Measurements from ENCODE around the gene FARP1. TPM values are rescaled to one million over a fixed set of nuclear protein-coding genes. Genes with fewer than 3 reads are reported as not detected.

FARP1 gene
- total and polyA plus RNA-seq, 2 of the 13 experiments (the other 11 are each of a cell fraction or from before 2014, with no cell fraction given), result 70.6 to 126 TPM

DNA sequence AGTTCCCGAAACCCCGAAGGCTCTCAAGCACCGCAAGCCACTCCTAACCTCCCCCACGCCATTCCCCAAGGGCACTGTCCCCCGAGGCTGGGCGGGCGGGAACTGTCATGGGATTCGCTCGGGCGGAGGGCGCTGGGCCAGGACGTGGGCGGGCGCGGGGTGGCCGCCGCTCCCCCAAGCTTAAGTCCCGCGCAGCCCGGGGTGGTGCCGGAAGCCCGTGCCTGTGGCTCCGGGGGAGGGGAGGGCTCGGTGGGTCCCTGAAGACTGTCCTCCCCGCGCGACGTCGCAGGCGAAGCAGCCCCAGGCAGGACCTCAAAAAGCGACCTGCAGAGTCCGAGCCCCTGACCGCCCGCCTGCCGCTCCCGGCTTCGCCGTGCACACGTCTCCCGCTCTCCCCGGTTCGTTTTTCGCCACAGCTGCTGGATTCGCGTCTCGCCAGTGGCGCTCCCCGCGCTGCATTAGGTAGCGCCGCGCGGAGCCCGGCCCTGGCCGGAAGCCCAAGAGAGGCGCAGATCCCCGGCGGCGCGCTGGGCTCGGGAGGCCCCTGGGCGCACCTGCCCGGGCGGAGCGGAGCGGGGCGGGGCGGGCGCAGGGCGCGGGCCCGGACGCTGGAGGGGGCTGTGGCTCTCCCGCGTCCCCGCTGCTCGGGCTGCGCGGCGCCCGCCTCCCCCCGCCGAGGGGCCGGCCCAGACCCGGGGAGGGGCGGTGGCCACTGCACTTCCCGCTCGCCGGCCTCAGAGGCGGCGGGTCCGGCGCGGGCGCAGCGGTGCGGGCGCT, at the start of gene FARP1 (continued):
- TF ChIP-seq, protein P1, sequence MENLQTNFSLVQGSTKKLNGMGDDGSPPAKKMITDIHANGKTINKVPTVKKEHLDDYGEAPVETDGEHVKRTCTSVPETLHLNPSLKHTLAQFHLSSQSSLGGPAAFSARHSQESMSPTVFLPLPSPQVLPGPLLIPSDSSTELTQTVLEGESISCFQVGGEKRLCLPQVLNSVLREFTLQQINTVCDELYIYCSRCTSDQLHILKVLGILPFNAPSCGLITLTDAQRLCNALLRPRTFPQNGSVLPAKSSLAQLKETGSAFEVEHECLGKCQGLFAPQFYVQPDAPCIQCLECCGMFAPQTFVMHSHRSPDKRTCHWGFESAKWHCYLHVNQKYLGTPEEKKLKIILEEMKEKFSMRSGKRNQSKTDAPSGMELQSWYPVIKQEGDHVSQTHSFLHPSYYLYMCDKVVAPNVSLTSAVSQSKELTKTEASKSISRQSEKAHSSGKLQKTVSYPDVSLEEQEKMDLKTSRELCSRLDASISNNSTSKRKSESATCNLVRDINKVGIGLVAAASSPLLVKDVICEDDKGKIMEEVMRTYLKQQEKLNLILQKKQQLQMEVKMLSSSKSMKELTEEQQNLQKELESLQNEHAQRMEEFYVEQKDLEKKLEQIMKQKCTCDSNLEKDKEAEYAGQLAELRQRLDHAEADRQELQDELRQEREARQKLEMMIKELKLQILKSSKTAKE (CRISPR knock-in tag; IDR thresholded peaks at IDR 0.05; ENCODE audit: borderline replicate concordance), result peak; percentile 53; the same call in 1 of the 2 replicates
- TF ChIP-seq NFKB2 (CRISPR knock-in tag; IDR thresholded peaks at IDR 0.05; ENCODE audit: borderline replicate concordance) (no peak; the same call in 1 of the 2 replicates), ZNF317 (CRISPR knock-in tag; IDR thresholded peaks at IDR 0.05) (no peak), SP140L (CRISPR knock-in tag; IDR thresholded peaks at IDR 0.05; ENCODE audit: borderline replicate concordance) (no peak), ZNF350 (CRISPR knock-in tag; IDR thresholded peaks at IDR 0.05; ENCODE audit: borderline replicate concordance, low read depth) (peak; percentile 81), ZNF263 (CRISPR knock-in tag; IDR thresholded peaks at IDR 0.05) (peak; percentile 56), ZNF549 (CRISPR knock-in tag; IDR thresholded peaks at IDR 0.05) (no peak), ZKSCAN5 (CRISPR knock-in tag; IDR thresholded peaks at IDR 0.05) (no peak; the same call in 1 of the 2 replicates), MBNL3 (CRISPR knock-in tag; conservative IDR thresholded peaks at IDR 0.05) (no peak), MZF1 (CRISPR knock-in tag; IDR thresholded peaks at IDR 0.05; ENCODE audit: borderline replicate concordance) (no peak), ZNF451 (CRISPR knock-in tag; IDR thresholded peaks at IDR 0.05) (peak; percentile 68; the same call in 1 of the 2 replicates), PAX8 (CRISPR knock-in tag; IDR thresholded peaks at IDR 0.05; ENCODE audit: borderline replicate concordance) (peak; percentile 83; the same call in 1 of the 2 replicates), ZNF607 (CRISPR knock-in tag; IDR thresholded peaks at IDR 0.05; ENCODE audit: borderline replicate concordance) (no peak), ZSCAN20 (CRISPR knock-in tag; IDR thresholded peaks at IDR 0.05; ENCODE audit: borderline replicate concordance) (peak; percentile 50; the same call in 1 of the 2 replicates), TOE1 (CRISPR knock-in tag; IDR thresholded peaks at IDR 0.05) (no peak), HOXA3 (CRISPR knock-in tag; IDR thresholded peaks at IDR 0.05) (peak; percentile 25)
- TF ChIP-seq, protein P2, sequence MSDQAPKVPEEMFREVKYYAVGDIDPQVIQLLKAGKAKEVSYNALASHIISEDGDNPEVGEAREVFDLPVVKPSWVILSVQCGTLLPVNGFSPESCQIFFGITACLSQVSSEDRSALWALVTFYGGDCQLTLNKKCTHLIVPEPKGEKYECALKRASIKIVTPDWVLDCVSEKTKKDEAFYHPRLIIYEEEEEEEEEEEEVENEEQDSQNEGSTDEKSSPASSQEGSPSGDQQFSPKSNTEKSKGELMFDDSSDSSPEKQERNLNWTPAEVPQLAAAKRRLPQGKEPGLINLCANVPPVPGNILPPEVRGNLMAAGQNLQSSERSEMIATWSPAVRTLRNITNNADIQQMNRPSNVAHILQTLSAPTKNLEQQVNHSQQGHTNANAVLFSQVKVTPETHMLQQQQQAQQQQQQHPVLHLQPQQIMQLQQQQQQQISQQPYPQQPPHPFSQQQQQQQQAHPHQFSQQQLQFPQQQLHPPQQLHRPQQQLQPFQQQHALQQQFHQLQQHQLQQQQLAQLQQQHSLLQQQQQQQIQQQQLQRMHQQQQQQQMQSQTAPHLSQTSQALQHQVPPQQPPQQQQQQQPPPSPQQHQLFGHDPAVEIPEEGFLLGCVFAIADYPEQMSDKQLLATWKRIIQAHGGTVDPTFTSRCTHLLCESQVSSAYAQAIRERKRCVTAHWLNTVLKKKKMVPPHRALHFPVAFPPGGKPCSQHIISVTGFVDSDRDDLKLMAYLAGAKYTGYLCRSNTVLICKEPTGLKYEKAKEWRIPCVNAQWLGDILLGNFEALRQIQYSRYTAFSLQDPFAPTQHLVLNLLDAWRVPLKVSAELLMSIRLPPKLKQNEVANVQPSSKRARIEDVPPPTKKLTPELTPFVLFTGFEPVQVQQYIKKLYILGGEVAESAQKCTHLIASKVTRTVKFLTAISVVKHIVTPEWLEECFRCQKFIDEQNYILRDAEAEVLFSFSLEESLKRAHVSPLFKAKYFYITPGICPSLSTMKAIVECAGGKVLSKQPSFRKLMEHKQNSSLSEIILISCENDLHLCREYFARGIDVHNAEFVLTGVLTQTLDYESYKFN (CRISPR knock-in tag; conservative IDR thresholded peaks at IDR 0.05), result peak; percentile 66
- TF ChIP-seq, protein P3, sequence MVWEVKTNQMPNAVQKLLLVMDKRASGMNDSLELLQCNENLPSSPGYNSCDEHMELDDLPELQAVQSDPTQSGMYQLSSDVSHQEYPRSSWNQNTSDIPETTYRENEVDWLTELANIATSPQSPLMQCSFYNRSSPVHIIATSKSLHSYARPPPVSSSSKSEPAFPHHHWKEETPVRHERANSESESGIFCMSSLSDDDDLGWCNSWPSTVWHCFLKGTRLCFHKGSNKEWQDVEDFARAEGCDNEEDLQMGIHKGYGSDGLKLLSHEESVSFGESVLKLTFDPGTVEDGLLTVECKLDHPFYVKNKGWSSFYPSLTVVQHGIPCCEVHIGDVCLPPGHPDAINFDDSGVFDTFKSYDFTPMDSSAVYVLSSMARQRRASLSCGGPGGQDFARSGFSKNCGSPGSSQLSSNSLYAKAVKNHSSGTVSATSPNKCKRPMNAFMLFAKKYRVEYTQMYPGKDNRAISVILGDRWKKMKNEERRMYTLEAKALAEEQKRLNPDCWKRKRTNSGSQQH (CRISPR knock-in tag; IDR thresholded peaks at IDR 0.05; ENCODE audit: low read depth), result no peak; the same call in 1 of the 2 replicates
- TF ChIP-seq, protein P4, sequence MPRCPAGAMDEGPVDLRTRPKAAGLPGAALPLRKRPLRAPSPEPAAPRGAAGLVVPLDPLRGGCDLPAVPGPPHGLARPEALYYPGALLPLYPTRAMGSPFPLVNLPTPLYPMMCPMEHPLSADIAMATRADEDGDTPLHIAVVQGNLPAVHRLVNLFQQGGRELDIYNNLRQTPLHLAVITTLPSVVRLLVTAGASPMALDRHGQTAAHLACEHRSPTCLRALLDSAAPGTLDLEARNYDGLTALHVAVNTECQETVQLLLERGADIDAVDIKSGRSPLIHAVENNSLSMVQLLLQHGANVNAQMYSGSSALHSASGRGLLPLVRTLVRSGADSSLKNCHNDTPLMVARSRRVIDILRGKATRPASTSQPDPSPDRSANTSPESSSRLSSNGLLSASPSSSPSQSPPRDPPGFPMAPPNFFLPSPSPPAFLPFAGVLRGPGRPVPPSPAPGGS (CRISPR knock-in tag; IDR thresholded peaks at IDR 0.05), result no peak
- TF ChIP-seq, protein P5, sequence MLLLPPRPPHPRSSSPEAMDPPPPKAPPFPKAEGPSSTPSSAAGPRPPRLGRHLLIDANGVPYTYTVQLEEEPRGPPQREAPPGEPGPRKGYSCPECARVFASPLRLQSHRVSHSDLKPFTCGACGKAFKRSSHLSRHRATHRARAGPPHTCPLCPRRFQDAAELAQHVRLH (CRISPR knock-in tag; IDR thresholded peaks at IDR 0.05; ENCODE audit: borderline replicate concordance, low read depth), result no peak; the same call in 1 of the 2 replicates

Data from HepG2 (cell line).